Measurements from ENCODE around the gene CEBPB. TPM values are rescaled to one million over a fixed set of nuclear protein-coding genes. Genes with fewer than 3 reads are reported as not detected.
"Not testable (repeated sequence)": the region's sequence is repeated elsewhere in the genome, so short reads cannot be mapped to it uniquely, and the experiment has no call there.

Gene CEBPB
- total RNA-seq, 1 experiment from 2014 or later, result 183 TPM

- BruUV-seq (replicated peaks), result no TSS peak
- H3K36me3 Mint-ChIP-seq (ENCODE audit: insufficient read depth, unreplicated experiment), result no peaks in the 10 kb centered on the region
- Histone ChIP-seq H3K9me3 (peaks cover 13% of the 10 kb centered on the region; the same call in 1 of the 2 replicates), H3K4me1 (no peaks in the 10 kb centered on the region), H3K27me3 (replicated peaks; ENCODE audit: control insufficient read depth, insufficient read depth, low read length) (no peaks in the 10 kb centered on the region), H3K4me3 (ENCODE audit: low read depth, low read length) (no peak overlapping the region), H3K36me3 (ENCODE audit: control insufficient read depth, insufficient read depth, low read length) (no peaks in the 10 kb centered on the region)
- peaks cover 10% of the 10 kb centered on the region for H3K9me3 Mint-ChIP-seq (ENCODE audit: unreplicated experiment)
- CTCF ChIA-PET, result no interaction called here
- H3K27ac Mint-ChIP-seq (ENCODE audit: unreplicated experiment), result no peak overlapping the region
- POLR2A ChIA-PET, result no interaction called here
- no peaks in the 10 kb centered on the region for H3K27me3 Mint-ChIP-seq (ENCODE audit: insufficient read depth, unreplicated experiment)
- DNase-seq, result no peak
- no peak overlapping the region for H3K4me3 Mint-ChIP-seq (ENCODE audit: unreplicated experiment)
- H3K4me1 Mint-ChIP-seq (ENCODE audit: low read depth, unreplicated experiment), result no peaks in the 10 kb centered on the region
- intact Hi-C loops (cut with micrococcal nuclease; ENCODE audit: unreplicated experiment), result no loop called here
- TF ChIP-seq, protein P1, sequence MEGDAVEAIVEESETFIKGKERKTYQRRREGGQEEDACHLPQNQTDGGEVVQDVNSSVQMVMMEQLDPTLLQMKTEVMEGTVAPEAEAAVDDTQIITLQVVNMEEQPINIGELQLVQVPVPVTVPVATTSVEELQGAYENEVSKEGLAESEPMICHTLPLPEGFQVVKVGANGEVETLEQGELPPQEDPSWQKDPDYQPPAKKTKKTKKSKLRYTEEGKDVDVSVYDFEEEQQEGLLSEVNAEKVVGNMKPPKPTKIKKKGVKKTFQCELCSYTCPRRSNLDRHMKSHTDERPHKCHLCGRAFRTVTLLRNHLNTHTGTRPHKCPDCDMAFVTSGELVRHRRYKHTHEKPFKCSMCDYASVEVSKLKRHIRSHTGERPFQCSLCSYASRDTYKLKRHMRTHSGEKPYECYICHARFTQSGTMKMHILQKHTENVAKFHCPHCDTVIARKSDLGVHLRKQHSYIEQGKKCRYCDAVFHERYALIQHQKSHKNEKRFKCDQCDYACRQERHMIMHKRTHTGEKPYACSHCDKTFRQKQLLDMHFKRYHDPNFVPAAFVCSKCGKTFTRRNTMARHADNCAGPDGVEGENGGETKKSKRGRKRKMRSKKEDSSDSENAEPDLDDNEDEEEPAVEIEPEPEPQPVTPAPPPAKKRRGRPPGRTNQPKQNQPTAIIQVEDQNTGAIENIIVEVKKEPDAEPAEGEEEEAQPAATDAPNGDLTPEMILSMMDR (IDR thresholded peaks at IDR 0.05; ENCODE audit: insufficient read depth in 1 of 2, low read depth in 1 of 2, low read length in 1 of 2, severe bottlenecking in 1 of 2, unreplicated experiment in 1 of 2), result no peak
Measured at GRCh38 chr20:50203951-50204937, 13.6 kb downstream of the CEBPB start.

DNA sequence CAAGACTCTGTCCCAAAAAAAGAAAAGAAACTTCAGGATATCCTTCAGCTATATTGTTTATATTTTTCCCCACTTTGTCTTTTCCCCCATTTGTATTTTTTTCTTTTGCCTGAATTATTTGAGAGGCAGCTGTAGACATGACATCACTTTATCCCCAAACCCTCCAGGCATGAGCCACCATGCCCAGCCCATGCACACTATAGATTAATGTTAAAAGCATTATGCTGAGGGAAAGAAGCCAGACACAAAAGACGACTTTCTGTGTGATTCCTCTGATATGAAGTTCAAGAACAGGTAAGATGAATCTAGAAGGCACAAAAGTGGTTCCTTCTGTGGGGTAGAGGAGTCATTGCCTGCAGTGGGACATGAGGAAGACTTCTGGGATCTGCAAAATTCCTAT lies 16.4 kb downstream of the CEBPB start:
- peaks cover 10% of the 10 kb centered on the region for H3K9me3 Mint-ChIP-seq (ENCODE audit: unreplicated experiment)
- TF ChIP-seq, protein P1 (IDR thresholded peaks at IDR 0.05; ENCODE audit: insufficient read depth in 1 of 2, low read depth in 1 of 2, low read length in 1 of 2, severe bottlenecking in 1 of 2, unreplicated experiment in 1 of 2), result no peak
- Histone ChIP-seq H3K27me3 (replicated peaks; ENCODE audit: control insufficient read depth, insufficient read depth, low read length) (no peaks in the 10 kb centered on the region), H3K4me1 (peaks cover 12% of the 10 kb centered on the region), H3K9me3 (peaks cover 13% of the 10 kb centered on the region; the same call in 1 of the 2 replicates), H3K4me3 (ENCODE audit: low read depth, low read length) (no peak overlapping the region), H3K36me3 (ENCODE audit: control insufficient read depth, insufficient read depth, low read length) (no peaks in the 10 kb centered on the region)
- ChIA-PET CTCF (interaction anchor here (0.6 kb wide), 1 partner anchor 18 kb away, joined by 3 read pairs; no protein-coding TSS in a partner anchor), POLR2A (no interaction called here)
- H3K27me3 Mint-ChIP-seq (ENCODE audit: insufficient read depth, unreplicated experiment), result no peaks in the 10 kb centered on the region
- no peak overlapping the region for H3K27ac Mint-ChIP-seq (ENCODE audit: unreplicated experiment)
- no TSS peak for BruUV-seq (replicated peaks)
- DNase-seq, result no peak
- H3K36me3 Mint-ChIP-seq (ENCODE audit: insufficient read depth, unreplicated experiment), result no peaks in the 10 kb centered on the region
- no peak overlapping the region for H3K4me3 Mint-ChIP-seq (ENCODE audit: unreplicated experiment)
- intact Hi-C loops (cut with micrococcal nuclease; ENCODE audit: unreplicated experiment), result no loop called here
- H3K4me1 Mint-ChIP-seq (ENCODE audit: low read depth, unreplicated experiment), result peaks cover 11% of the 10 kb centered on the region

- intact Hi-C loops (cut with micrococcal nuclease; ENCODE audit: unreplicated experiment), result no loop called here
- H3K4me1 ChIP-seq, result peaks cover 12% of the 10 kb centered on the region
- H3K27ac Mint-ChIP-seq (ENCODE audit: unreplicated experiment), result peak overlapping the region; percentile 36
- TF ChIP-seq, protein P1 (IDR thresholded peaks at IDR 0.05; ENCODE audit: insufficient read depth in 1 of 2, low read depth in 1 of 2, low read length in 1 of 2, severe bottlenecking in 1 of 2, unreplicated experiment in 1 of 2), result no peak
- no peaks in the 10 kb centered on the region for H3K36me3 Mint-ChIP-seq (ENCODE audit: insufficient read depth, unreplicated experiment)
- no TSS peak for BruUV-seq (replicated peaks)
- H3K36me3 ChIP-seq (ENCODE audit: control insufficient read depth, insufficient read depth, low read length), result no peaks in the 10 kb centered on the region
- H3K9me3 Mint-ChIP-seq (ENCODE audit: unreplicated experiment), result peaks cover 10% of the 10 kb centered on the region
- H3K4me3 ChIP-seq (ENCODE audit: low read depth, low read length), result no peak overlapping the region
- H3K27me3 Mint-ChIP-seq (ENCODE audit: insufficient read depth, unreplicated experiment), result no peaks in the 10 kb centered on the region
- H3K27me3 ChIP-seq (replicated peaks; ENCODE audit: control insufficient read depth, insufficient read depth, low read length), result no peaks in the 10 kb centered on the region
- ChIA-PET POLR2A (interaction anchor here (0.6 to 0.9 kb wide), 2 partner anchors 8 to 250 kb away, joined by 3 to 8 read pairs; no protein-coding TSS in a partner anchor), CTCF (interaction anchor here (0.6 to 1.1 kb wide), 2 partner anchors 15 to 21 kb away, joined by 3 to 4 read pairs; no protein-coding TSS in a partner anchor)
- no peak for DNase-seq
- peaks cover 12% of the 10 kb centered on the region for H3K4me1 Mint-ChIP-seq (ENCODE audit: low read depth, unreplicated experiment)
- peaks cover 11% of the 10 kb centered on the region; the same call in 1 of the 2 replicates for H3K9me3 ChIP-seq
- H3K4me3 Mint-ChIP-seq (ENCODE audit: unreplicated experiment), result no peak overlapping the region
Measured at GRCh38 chr20:50208085-50208491, 17.5 kb downstream of the CEBPB start.

DNA sequence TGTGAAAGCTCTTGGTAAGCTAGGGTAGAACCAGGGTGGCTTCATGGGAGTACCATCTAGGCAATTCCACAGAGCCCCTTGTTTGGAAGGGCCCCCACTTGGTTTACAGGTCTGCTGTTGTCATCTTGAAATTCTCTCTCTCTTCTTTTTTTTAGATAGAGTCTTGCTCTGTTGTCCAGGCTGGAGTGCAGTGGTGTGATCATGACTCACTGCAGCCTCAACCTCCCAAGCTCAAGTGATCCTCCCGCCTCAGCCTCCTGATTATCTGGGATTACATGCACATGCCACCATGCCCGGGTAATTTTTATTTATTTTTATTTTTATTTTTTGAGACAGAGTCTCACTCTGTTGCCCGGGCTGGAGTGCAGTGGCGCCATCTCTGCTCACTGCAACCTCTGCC lies 18.2 kb downstream of the CEBPB start:
- H3K27me3 ChIP-seq (replicated peaks; ENCODE audit: control insufficient read depth, insufficient read depth, low read length); H3K27me3 Mint-ChIP-seq (ENCODE audit: insufficient read depth, unreplicated experiment); H3K4me3 ChIP-seq (ENCODE audit: low read depth, low read length); H3K27ac Mint-ChIP-seq (ENCODE audit: unreplicated experiment); DNase-seq; H3K36me3 Mint-ChIP-seq (ENCODE audit: insufficient read depth, unreplicated experiment); BruUV-seq (replicated peaks); intact Hi-C loops (cut with micrococcal nuclease; ENCODE audit: unreplicated experiment); H3K36me3 ChIP-seq (ENCODE audit: control insufficient read depth, insufficient read depth, low read length); H3K9me3 Mint-ChIP-seq (ENCODE audit: unreplicated experiment); H3K9me3 ChIP-seq; H3K4me3 Mint-ChIP-seq (ENCODE audit: unreplicated experiment): not testable (repeated sequence)
- CTCF ChIA-PET, result interaction anchor here (0.8 kb wide), 1 partner anchor 15 kb away, joined by 3 read pairs; no protein-coding TSS in a partner anchor
- peaks cover 12% of the 10 kb centered on the region for H3K4me1 ChIP-seq
- H3K4me1 Mint-ChIP-seq (ENCODE audit: low read depth, unreplicated experiment), result peaks cover 12% of the 10 kb centered on the region
- POLR2A ChIA-PET, result interaction anchor here (0.9 kb wide), 1 partner anchor 8 kb away, joined by 3 read pairs; no protein-coding TSS in a partner anchor

Data from Caco-2 (cell line).